Gastroesophageal sphincter (tissue), 4 donors: ENCODE measurements around the gene SMPX. TPM values are rescaled to one million over a fixed set of nuclear protein-coding genes. Genes with fewer than 3 reads are reported as not detected.

Experiments
- ATAC-seq: fragments of 150-250 bp; one replicate; pipeline ENCODE4 v1.9.1; 2016; ENCODE audit warnings: mild to moderate bottlenecking, moderate library complexity
- H3K27ac ChIP-seq, 4 donors: fragments of 200-600 bp; sonication (generic) in 3 of 4; 1 replicate in 3 of 4; 2 replicates in 1 of 4; pipeline ENCODE4 v1.5.1; 2016 to 2019
- H3K27me3 ChIP-seq: fragments of 200-600 bp; sonication (generic); one replicate; pipeline ENCODE4 v1.5.1; 2019
- H3K36me3 ChIP-seq, 2 donors: fragments of 200-600 bp; sonication (generic); one replicate each; pipeline ENCODE4 v1.5.1; 2019; ENCODE audit warnings: control low read depth in 1 of 2
- H3K4me1 ChIP-seq, 3 donors: fragments of 200-600 bp; sonication (generic); 1 replicate in 2 of 3; 2 replicates in 1 of 3; pipeline ENCODE4 v1.5.1; 2016 to 2019; ENCODE audit warnings: control low read depth in 2 of 3
- H3K4me3 ChIP-seq, 2 donors: fragments of 200-600 bp; sonication (generic); one replicate each; pipeline ENCODE4 v1.5.1; 2019; ENCODE audit warnings: mild to moderate bottlenecking in 1 of 2, moderate library complexity in 1 of 2
- H3K9me3 ChIP-seq, 3 donors: fragments of 200-600 bp; sonication (generic); one replicate each; pipeline ENCODE4 v1.5.1; 2017 to 2019; ENCODE audit warnings: control low read depth in 2 of 3
- CTCF ChIP-seq, 4 experiments: fragments of 200-600 bp in 2 of 4; fragments of 450-650 bp in 2 of 4; sonication (generic) in 1 of 4; IDR thresholded peaks; one replicate each; pipeline ENCODE4 v1.5.1; 2017 to 2019; ENCODE audit warnings: antibody characterized with exemption in 4 of 4, mild to moderate bottlenecking in 2 of 4, moderate library complexity in 2 of 4
- EP300 ChIP-seq: sonication (generic); formaldehyde crosslinking; IDR thresholded peaks from one replicate; pipeline ENCODE4 v1.6.1; 2017; ENCODE audit warnings: antibody characterized with exemption, mild to moderate bottlenecking
- POLR2A ChIP-seq, 2 donors: fragments of 450-650 bp; IDR thresholded peaks; one replicate each; pipeline ENCODE4 v1.6.1; 2017; ENCODE audit warnings: antibody characterized with exemption in 2 of 2, mild to moderate bottlenecking in 2 of 2, moderate library complexity in 1 of 2
- POLR2AphosphoS5 ChIP-seq: sonication (generic); formaldehyde crosslinking; IDR thresholded peaks from one replicate; pipeline ENCODE4 v1.6.1; 2017; ENCODE audit warnings: antibody characterized with exemption
- WGBS, 2 donors: methylation state at CpG; one replicate each; pipeline ENCODE4 v1.1.5; 2018; ENCODE audit warnings: low coverage in 1 of 2; 5-methylcytosine and 5-hydroxymethylcytosine counted together
- total RNA-seq, 4 donors: library from RNA; depleted of rRNA; stranded (reverse); fragments of >200 nt; gene quantifications; one replicate each; pipeline ENCODE4 v1.1.0, GENCODE V29; 2016

SMPX gene
- total RNA-seq, 4 donors from 2014 or later = 14.8 to 32.5 (median 29.0) TPM

- H3K36me3 ChIP-seq = no peaks in the 10 kb centered on the region
- WGBS, 2 donors = 10 to 60% methylated on average over 1 to 2 of the region's 7 CpGs
- TF ChIP-seq POLR2AphosphoS5 (no peak), CTCF (IDR thresholded peaks at IDR 0.05) (no peak), EP300 (no peak), POLR2A (IDR thresholded peaks at IDR 0.05) (no peak)
- no peaks in the 10 kb centered on the region for H3K4me1 ChIP-seq
- H3K4me3 ChIP-seq = no peak overlapping the region
- no peak for ATAC-seq
- no peaks in the 10 kb centered on the region for H3K27me3 ChIP-seq
- H3K27ac ChIP-seq = no peak overlapping the region
- H3K9me3 ChIP-seq = no peaks in the 10 kb centered on the region
Measured at GRCh38 chrX:21711129-21711847, 46.6 kb downstream of the SMPX start.

- no peaks in the 10 kb centered on the region for H3K27me3 ChIP-seq
- no peak overlapping the region for H3K27ac ChIP-seq
- H3K4me1 ChIP-seq = no peaks in the 10 kb centered on the region
- no peak overlapping the region for H3K4me3 ChIP-seq
- no peaks in the 10 kb centered on the region for H3K9me3 ChIP-seq
- ATAC-seq = no peak
- no peaks in the 10 kb centered on the region for H3K36me3 ChIP-seq
- TF ChIP-seq POLR2A (IDR thresholded peaks at IDR 0.05) = no peak
- TF ChIP-seq POLR2AphosphoS5 = no peak
- TF ChIP-seq EP300 = no peak
- TF ChIP-seq CTCF (IDR thresholded peaks at IDR 0.05) = no peak
Measured at GRCh38 chrX:21708116-21708515, 49.8 kb downstream of the SMPX start.

GRCh38 chrX:21705225-21705624 lies 52.7 kb downstream of the SMPX start:
- no peaks in the 10 kb centered on the region for H3K9me3 ChIP-seq
- no peak for TF ChIP-seq POLR2A (IDR thresholded peaks at IDR 0.05)
- no peak for TF ChIP-seq POLR2AphosphoS5
- TF ChIP-seq CTCF (IDR thresholded peaks at IDR 0.05) = no peak
- WGBS, 2 donors = 61 to 64% methylated on average over 3 to 4 of the region's 4 CpGs
- no peak overlapping the region for H3K4me3 ChIP-seq
- no peaks in the 10 kb centered on the region for H3K4me1 ChIP-seq
- H3K36me3 ChIP-seq = no peaks in the 10 kb centered on the region
- no peak overlapping the region for H3K27ac ChIP-seq
- no peaks in the 10 kb centered on the region for H3K27me3 ChIP-seq
- ATAC-seq = no peak

GRCh38 chrX:21702725-21703124 lies 55.2 kb downstream of the SMPX start:
- WGBS, 2 donors = 58 to 83% methylated on average over 2 to 3 of the region's 4 CpGs
- ATAC-seq = no peak
- H3K4me3 ChIP-seq = no peak overlapping the region
- H3K36me3 ChIP-seq = no peaks in the 10 kb centered on the region
- no peaks in the 10 kb centered on the region for H3K27me3 ChIP-seq
- no peak overlapping the region for H3K27ac ChIP-seq
- no peak for TF ChIP-seq EP300
- TF ChIP-seq POLR2A (IDR thresholded peaks at IDR 0.05) = no peak
- no peak for TF ChIP-seq POLR2AphosphoS5
- TF ChIP-seq CTCF (IDR thresholded peaks at IDR 0.05) = no peak
- no peaks in the 10 kb centered on the region for H3K4me1 ChIP-seq
- H3K9me3 ChIP-seq = no peaks in the 10 kb centered on the region

- no peak overlapping the region for H3K27ac ChIP-seq
- H3K27me3 ChIP-seq = no peaks in the 10 kb centered on the region
- no peak for ATAC-seq
- H3K4me1 ChIP-seq = no peaks in the 10 kb centered on the region
- 40 to 58% methylated on average over 1 to 3 of the region's 3 CpGs for WGBS, 2 donors
- no peaks in the 10 kb centered on the region for H3K9me3 ChIP-seq
- no peaks in the 10 kb centered on the region for H3K36me3 ChIP-seq
- TF ChIP-seq EP300 = no peak
- no peak overlapping the region for H3K4me3 ChIP-seq
Measured at GRCh38 chrX:21700967-21701366, 56.9 kb downstream of the SMPX start.
